Liver (tissue), 9 donors: ENCODE measurements around the gene RBM42. TPM values are rescaled to one million over a fixed set of nuclear protein-coding genes. Genes with fewer than 3 reads are reported as not detected.

Experiments used
- DNase-seq: peaks from one replicate; pipeline ENCODE4 v3.0.0-alpha.2; 2017; ENCODE audit warnings: low spot score
- H3K27ac ChIP-seq, 2 donors: one replicate each; pipeline ENCODE4 v1.7.0; 2013; ENCODE audit warnings: inconsistent platforms in 2 of 2, low read length in 2 of 2, control low read depth in 1 of 2, low read depth in 1 of 2, mild to moderate bottlenecking in 1 of 2
- H3K27me3 ChIP-seq, 4 donors: one replicate each; pipeline versions ENCODE4 v1.6.1 to v1.7.0; 2013; ENCODE audit warnings: low read length in 3 of 4, inconsistent platforms in 1 of 4, mild to moderate bottlenecking in 1 of 4, moderate library complexity in 1 of 4; ENCODE audit not compliant: control insufficient read depth in 4 of 4, insufficient read depth in 4 of 4
- H3K36me3 ChIP-seq, 4 donors: one replicate each; pipeline versions ENCODE4 v1.6.1 to v1.7.0; 2013; ENCODE audit warnings: low read length in 3 of 4, mild to moderate bottlenecking in 3 of 4, low read depth in 1 of 4, moderate library complexity in 1 of 4; ENCODE audit not compliant: control insufficient read depth in 4 of 4, insufficient read depth in 3 of 4
- H3K4me1 ChIP-seq, 4 donors: one replicate each; pipeline versions ENCODE4 v1.6.1 to v1.7.0; 2013; ENCODE audit warnings: low read length in 3 of 4, mild to moderate bottlenecking in 3 of 4, moderate library complexity in 1 of 4; ENCODE audit not compliant: control insufficient read depth in 4 of 4, insufficient read depth in 4 of 4
- H3K4me3 ChIP-seq, 3 donors: one replicate each; pipeline versions ENCODE4 v1.6.1 to v1.7.0; 2013; ENCODE audit warnings: low read length in 3 of 3, control low read depth in 1 of 3, low read depth in 1 of 3, mild to moderate bottlenecking in 1 of 3
- H3K9ac ChIP-seq, 2 donors: one replicate each; pipeline ENCODE4 v1.7.0; 2013; ENCODE audit warnings: low read length in 2 of 2, mild to moderate bottlenecking in 2 of 2, moderate library complexity in 2 of 2, control low read depth in 1 of 2, low read depth in 1 of 2
- H3K9me3 ChIP-seq, 4 donors: one replicate each; pipeline versions ENCODE4 v1.6.1 to v1.7.0; 2013; ENCODE audit warnings: low read length in 3 of 4; ENCODE audit not compliant: control insufficient read depth in 4 of 4
- EGR1 ChIP-seq, 2 donors: IDR thresholded peaks; 2 replicates each; pipeline ENCODE4 v1.6.1; 2016 to 2018; ENCODE audit warnings: antibody characterized with exemption in 2 of 2, low read depth in 2 of 2
- FOXA2 ChIP-seq: IDR thresholded peaks from 2 replicates; pipeline ENCODE4 v1.6.1; 2016; ENCODE audit warnings: antibody characterized with exemption
- HNF4A ChIP-seq, 2 donors: conservative IDR thresholded peaks; 2 replicates each; pipeline ENCODE4 v1.6.1; 2016; ENCODE audit warnings: antibody characterized with exemption in 2 of 2, mild to moderate bottlenecking in 2 of 2
- HNF4G ChIP-seq: IDR thresholded peaks from 2 replicates; pipeline ENCODE4 v1.6.1; 2016; ENCODE audit warnings: antibody characterized with exemption
- NR2F2 ChIP-seq: IDR thresholded peaks from 2 replicates; pipeline ENCODE4 v1.6.1; 2016; ENCODE audit warnings: antibody characterized with exemption
- RAD21 ChIP-seq, 2 donors: IDR thresholded peaks; 2 replicates each; pipeline ENCODE4 v1.6.1; 2016; ENCODE audit warnings: antibody characterized with exemption in 2 of 2, mild to moderate bottlenecking in 2 of 2
- RXRA ChIP-seq, 2 donors: IDR thresholded peaks; 2 replicates each; pipeline ENCODE4 v1.6.1; 2017 to 2018; ENCODE audit warnings: antibody characterized with exemption in 2 of 2, mild to moderate bottlenecking in 1 of 2
- SP1 ChIP-seq: IDR thresholded peaks from 2 replicates; pipeline ENCODE4 v1.6.1; 2018; ENCODE audit warnings: antibody characterized with exemption, mild to moderate bottlenecking
- TAF1 ChIP-seq: conservative IDR thresholded peaks from 2 replicates; pipeline ENCODE4 v1.6.1; 2016; ENCODE audit warnings: antibody characterized with exemption, mild to moderate bottlenecking
- YY1 ChIP-seq: IDR thresholded peaks from 2 replicates; pipeline ENCODE4 v1.6.1; 2016; ENCODE audit warnings: antibody characterized with exemption, mild to moderate bottlenecking
- WGBS: extraction: QIAGEN DNeasy Blood & Tissue Kit; methylation state at CpG from one replicate; pipeline ENCODE4 v1.1.7; 2013; 5-methylcytosine and 5-hydroxymethylcytosine counted together
- polyA plus RNA-seq, 2 donors: library from polyadenylated mRNA; stranded (reverse) in 1 of 2; unstranded in 1 of 2; fragments of 200-250 nt in 1 of 2; fragments of >200 nt in 1 of 2; fragmentation: Nextera tagmentation in 1 of 2; extraction: Ambion mirVana in 1 of 2; gene quantifications; one replicate each; pipeline versions ENCODE4 v1.2.1 to v1.2.3, GENCODE V29; 2013 to 2015
- total RNA-seq, 2 donors: library from RNA; depleted of rRNA; stranded (reverse); fragments of >200 nt; gene quantifications; one replicate each; pipeline ENCODE4 v1.2.3, GENCODE V29; 2014
- TF ChIP-seq, protein P1 (sequence below): IDR thresholded peaks from 2 replicates; pipeline ENCODE4 v1.6.1; 2016; ENCODE audit warnings: antibody characterized with exemption
- TF ChIP-seq, protein P2 (sequence below): IDR thresholded peaks from 2 replicates; pipeline ENCODE4 v1.6.1; 2016; ENCODE audit warnings: antibody characterized with exemption
- TF ChIP-seq, protein P3 (sequence below): IDR thresholded peaks from 2 replicates; pipeline ENCODE4 v1.6.1; 2016; ENCODE audit warnings: antibody characterized with exemption
- TF ChIP-seq, protein P4 (sequence below): IDR thresholded peaks from 2 replicates; pipeline ENCODE4 v1.6.1; 2016; ENCODE audit warnings: antibody characterized with exemption, mild to moderate bottlenecking
- donor health status: healthy.
- donor health status: healthy.
- donor health status: healthy.
- donor health status: healthy.
- donor health status: healthy.

The RBM42 gene
- total and polyA plus RNA-seq, 4 donors = 17.8 to 34.7 (median 20.1) TPM

DNA sequence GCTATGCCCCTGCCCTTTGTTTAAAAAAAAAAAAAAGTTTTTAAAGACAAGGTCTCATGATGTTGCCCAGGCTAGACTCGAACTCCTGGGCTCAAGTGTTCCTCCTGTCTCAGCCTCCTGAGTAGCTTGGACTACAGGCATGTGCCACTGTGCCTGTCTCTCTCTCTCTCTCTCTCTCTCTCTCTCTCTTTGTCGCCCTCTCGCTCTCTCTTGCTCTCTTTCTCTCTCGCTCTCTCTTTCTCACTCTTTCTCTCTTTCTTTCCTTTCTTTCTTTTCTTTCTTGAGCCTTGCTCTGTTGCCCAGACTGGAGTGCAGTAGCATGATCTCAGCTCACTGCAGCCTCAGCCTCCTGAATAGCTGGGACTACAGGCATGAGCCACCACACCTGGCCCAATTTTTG, 26.8 kb downstream of the RBM42 start:
- whole genome bisulfite sequencing = 93% methylated on average over 4 of the region's 4 CpGs
- Histone ChIP-seq H3K36me3 (peaks cover 21 to 64% (median 31%) of the 10 kb centered on the region in 4 donors), H3K4me3 (no peak overlapping the region), H3K27ac (no peak overlapping the region), H3K9me3 (no peaks in the 10 kb centered on the region), H3K27me3 (no peaks in the 10 kb centered on the region), H3K9ac (no peak overlapping the region), H3K4me1 (peaks cover under 1 to 4% (median 3%) of the 10 kb centered on the region in 4 donors)
- TF ChIP-seq SP1 (no peak), NR2F2 (no peak), YY1 (no peak), EGR1 (IDR thresholded peaks at IDR 0.05; ENCODE audit: low read depth in 2 of 2) (no peak), FOXA2 (no peak), HNF4G (no peak), RXRA (IDR thresholded peaks at IDR 0.05) (no peak), TAF1 (no peak)
- TF ChIP-seq, protein P1, sequence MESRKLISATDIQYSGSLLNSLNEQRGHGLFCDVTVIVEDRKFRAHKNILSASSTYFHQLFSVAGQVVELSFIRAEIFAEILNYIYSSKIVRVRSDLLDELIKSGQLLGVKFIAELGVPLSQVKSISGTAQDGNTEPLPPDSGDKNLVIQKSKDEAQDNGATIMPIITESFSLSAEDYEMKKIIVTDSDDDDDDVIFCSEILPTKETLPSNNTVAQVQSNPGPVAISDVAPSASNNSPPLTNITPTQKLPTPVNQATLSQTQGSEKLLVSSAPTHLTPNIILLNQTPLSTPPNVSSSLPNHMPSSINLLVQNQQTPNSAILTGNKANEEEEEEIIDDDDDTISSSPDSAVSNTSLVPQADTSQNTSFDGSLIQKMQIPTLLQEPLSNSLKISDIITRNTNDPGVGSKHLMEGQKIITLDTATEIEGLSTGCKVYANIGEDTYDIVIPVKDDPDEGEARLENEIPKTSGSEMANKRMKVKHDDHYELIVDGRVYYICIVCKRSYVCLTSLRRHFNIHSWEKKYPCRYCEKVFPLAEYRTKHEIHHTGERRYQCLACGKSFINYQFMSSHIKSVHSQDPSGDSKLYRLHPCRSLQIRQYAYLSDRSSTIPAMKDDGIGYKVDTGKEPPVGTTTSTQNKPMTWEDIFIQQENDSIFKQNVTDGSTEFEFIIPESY = no peak
- TF ChIP-seq, protein P2, sequence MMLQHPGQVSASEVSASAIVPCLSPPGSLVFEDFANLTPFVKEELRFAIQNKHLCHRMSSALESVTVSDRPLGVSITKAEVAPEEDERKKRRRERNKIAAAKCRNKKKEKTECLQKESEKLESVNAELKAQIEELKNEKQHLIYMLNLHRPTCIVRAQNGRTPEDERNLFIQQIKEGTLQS = no peak
- TF ChIP-seq, protein P3, sequence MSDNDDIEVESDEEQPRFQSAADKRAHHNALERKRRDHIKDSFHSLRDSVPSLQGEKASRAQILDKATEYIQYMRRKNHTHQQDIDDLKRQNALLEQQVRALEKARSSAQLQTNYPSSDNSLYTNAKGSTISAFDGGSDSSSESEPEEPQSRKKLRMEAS = no peak
- DNase-seq = no peak

DNA sequence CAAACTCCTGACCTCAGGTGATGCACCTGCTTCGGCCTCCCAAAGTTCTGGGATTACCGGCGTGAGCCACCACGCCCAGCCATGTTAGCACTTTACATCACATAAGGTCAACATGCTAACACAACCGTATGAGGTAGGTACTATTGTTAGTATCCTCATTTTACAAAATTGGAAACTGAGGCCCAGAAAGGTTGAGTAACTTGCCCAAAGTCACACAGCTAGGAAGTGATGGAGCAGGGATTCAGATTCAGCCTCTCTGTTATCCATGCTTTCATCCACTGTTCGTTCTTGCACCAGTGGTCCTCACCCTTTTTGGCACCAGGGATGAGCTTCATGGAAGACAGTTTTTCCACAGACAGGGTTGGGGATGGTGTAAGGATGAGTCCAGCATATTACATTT, 27.9 kb downstream of the RBM42 start:
- no peak for DNase-seq
- 89% methylated on average over 6 of the region's 6 CpGs for WGBS
- Histone ChIP-seq H3K4me1 (peaks cover 6 to 12% (median 9%) of the 10 kb centered on the region in 4 donors), H3K27me3 (no peaks in the 10 kb centered on the region), H3K36me3 (peaks cover 18 to 55% (median 30%) of the 10 kb centered on the region in 4 donors), H3K27ac (no peak overlapping the region), H3K9me3 (no peaks in the 10 kb centered on the region), H3K9ac (no peak overlapping the region), H3K4me3 (no peak overlapping the region)
- TF ChIP-seq FOXA2 (no peak), RXRA (IDR thresholded peaks at IDR 0.05) (no peak), SP1 (no peak), RAD21 (IDR thresholded peaks at IDR 0.05) (no peak), HNF4A (conservative IDR thresholded peaks at IDR 0.05) (no peak), YY1 (no peak), NR2F2 (no peak), TAF1 (no peak)
- TF ChIP-seq, protein P4, sequence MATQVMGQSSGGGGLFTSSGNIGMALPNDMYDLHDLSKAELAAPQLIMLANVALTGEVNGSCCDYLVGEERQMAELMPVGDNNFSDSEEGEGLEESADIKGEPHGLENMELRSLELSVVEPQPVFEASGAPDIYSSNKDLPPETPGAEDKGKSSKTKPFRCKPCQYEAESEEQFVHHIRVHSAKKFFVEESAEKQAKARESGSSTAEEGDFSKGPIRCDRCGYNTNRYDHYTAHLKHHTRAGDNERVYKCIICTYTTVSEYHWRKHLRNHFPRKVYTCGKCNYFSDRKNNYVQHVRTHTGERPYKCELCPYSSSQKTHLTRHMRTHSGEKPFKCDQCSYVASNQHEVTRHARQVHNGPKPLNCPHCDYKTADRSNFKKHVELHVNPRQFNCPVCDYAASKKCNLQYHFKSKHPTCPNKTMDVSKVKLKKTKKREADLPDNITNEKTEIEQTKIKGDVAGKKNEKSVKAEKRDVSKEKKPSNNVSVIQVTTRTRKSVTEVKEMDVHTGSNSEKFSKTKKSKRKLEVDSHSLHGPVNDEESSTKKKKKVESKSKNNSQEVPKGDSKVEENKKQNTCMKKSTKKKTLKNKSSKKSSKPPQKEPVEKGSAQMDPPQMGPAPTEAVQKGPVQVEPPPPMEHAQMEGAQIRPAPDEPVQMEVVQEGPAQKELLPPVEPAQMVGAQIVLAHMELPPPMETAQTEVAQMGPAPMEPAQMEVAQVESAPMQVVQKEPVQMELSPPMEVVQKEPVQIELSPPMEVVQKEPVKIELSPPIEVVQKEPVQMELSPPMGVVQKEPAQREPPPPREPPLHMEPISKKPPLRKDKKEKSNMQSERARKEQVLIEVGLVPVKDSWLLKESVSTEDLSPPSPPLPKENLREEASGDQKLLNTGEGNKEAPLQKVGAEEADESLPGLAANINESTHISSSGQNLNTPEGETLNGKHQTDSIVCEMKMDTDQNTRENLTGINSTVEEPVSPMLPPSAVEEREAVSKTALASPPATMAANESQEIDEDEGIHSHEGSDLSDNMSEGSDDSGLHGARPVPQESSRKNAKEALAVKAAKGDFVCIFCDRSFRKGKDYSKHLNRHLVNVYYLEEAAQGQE = no peak
- TF ChIP-seq, protein P1 = no peak
- TF ChIP-seq, protein P2 = no peak
- TF ChIP-seq, protein P3 = no peak
